Stimulated activated CD4-positive, alpha-beta T cell treated with anti-CD3 and anti-CD28 coated beads, Interleukin-15, amount 100 ng/mL, for 24 hours (primary cell): ENCODE data around the gene RNF151.

Experiments used
- DNase-seq: peaks from one replicate; pipeline ENCODE4 v3.0.0-alpha.2; 2020

RNF151 gene

GRCh38 chr16:1978476-1979120, 11.9 kb downstream of the RNF151 start:
- no peak for DNase-seq

GRCh38 chr16:1979271-1980029, 12.8 kb downstream of the RNF151 start:
- DNase-seq: peak; percentile 65

GRCh38 chr16:1980030-1980769, 13.5 kb downstream of the RNF151 start:
- DNase-seq: peak; percentile 48

GRCh38 chr16:1980770-1981087, 14.1 kb downstream of the RNF151 start:
- DNase-seq: no peak

- DNase-seq: no peak
Observed at GRCh38 chr16:1981398-1981836, 14.8 kb downstream of the RNF151 start, which contains the start of gene NOXO1. TSS of gene NOXO1 (minus strand) at chr16:1981469. CDS start at chr16:1981179, 290 bp downstream.

- DNase-seq: no peak
Observed at GRCh38 chr16:1982013-1982433, 15.4 kb downstream of the RNF151 start.

GRCh38 chr16:1982991-1983543, 16.4 kb downstream of the RNF151 start:
- no peak for DNase-seq

- peak; percentile 88 for DNase-seq
Observed at GRCh38 chr16:1983544-1984346, 17.1 kb downstream of the RNF151 start, which contains the start of gene GFER. TSS of gene GFER (plus strand) at chr16:1984193. CDS start at chr16:1984219, 26 bp downstream.

GRCh38 chr16:1984347-1985225, 17.9 kb downstream of the RNF151 start:
- no peak for DNase-seq

GRCh38 chr16:1985466-1986150, 19.0 kb downstream of the RNF151 start:
- DNase-seq: no peak

- no peak for DNase-seq
Observed at GRCh38 chr16:1987198-1987597, 20.5 kb downstream of the RNF151 start.

GRCh38 chr16:1989209-1990100, 22.8 kb downstream of the RNF151 start, which contains the start of gene SYNGR3:
TSS of gene SYNGR3 (plus strand) at chr16:1989970. CDS start at chr16:1990103, 133 bp downstream.
- DNase-seq: no peak

GRCh38 chr16:1990101-1990350, 23.4 kb downstream of the RNF151 start:
- DNase-seq: no peak

- DNase-seq: peak; percentile 50
Observed at GRCh38 chr16:1990351-1991134, 23.9 kb downstream of the RNF151 start.

- DNase-seq: peak; percentile 61
Observed at GRCh38 chr16:1991135-1991551, 24.5 kb downstream of the RNF151 start.

- no peak for DNase-seq
Observed at GRCh38 chr16:1991588-1991947, 24.9 kb downstream of the RNF151 start.

- DNase-seq: peak; percentile 97
Observed at GRCh38 chr16:1991948-1992703, 25.5 kb downstream of the RNF151 start.

GRCh38 chr16:1992704-1993317, 26.2 kb downstream of the RNF151 start:
- DNase-seq: no peak
